HL-60 (cell line): ENCODE results near the gene HPGDS.
"Not testable (repeated sequence)": the region's sequence is repeated elsewhere in the genome, so short reads cannot be mapped to it uniquely, and the experiment has no call there.

Experiments
- GABPA ChIP-seq: IDR thresholded peaks from 2 replicates; pipeline ENCODE4 v1.6.1; 2012; ENCODE audit warnings: low read depth
- POLR2AphosphoS5 ChIP-seq: IDR thresholded peaks from 2 replicates; pipeline ENCODE4 v1.6.1; 2012; ENCODE audit warnings: low read depth
- SPI1 ChIP-seq: IDR thresholded peaks from 2 replicates; pipeline ENCODE4 v1.6.1; 2012; ENCODE audit warnings: low read depth, mild to moderate bottlenecking, borderline replicate concordance
- TF ChIP-seq, protein P1 (sequence below): IDR thresholded peaks from one replicate; pipeline ENCODE4 v1.5.1; 2011; ENCODE audit warnings: low read length, control low read depth, inconsistent platforms; ENCODE audit not compliant: insufficient read depth

DNA sequence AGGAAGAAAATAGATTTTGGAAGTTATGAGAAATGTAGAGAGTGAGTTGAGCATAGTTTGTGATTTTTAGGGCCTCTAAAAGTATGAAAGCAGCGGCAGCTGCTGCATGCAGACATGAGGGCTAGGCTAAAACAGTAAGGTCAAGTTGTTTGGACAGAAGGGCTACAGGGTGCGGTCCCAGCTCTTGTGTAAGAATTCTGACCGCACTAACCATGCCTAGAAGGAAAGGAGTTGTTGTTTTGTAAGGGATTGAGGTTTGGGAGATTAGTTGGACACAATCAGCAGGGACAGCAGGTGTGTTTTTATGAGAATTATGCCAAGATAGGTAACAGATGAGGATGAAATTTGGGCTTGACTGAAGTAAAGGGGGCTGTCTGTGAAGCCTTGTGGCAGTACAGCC lies 42.8 kb upstream of the HPGDS start:
- TF ChIP-seq, protein P1, sequence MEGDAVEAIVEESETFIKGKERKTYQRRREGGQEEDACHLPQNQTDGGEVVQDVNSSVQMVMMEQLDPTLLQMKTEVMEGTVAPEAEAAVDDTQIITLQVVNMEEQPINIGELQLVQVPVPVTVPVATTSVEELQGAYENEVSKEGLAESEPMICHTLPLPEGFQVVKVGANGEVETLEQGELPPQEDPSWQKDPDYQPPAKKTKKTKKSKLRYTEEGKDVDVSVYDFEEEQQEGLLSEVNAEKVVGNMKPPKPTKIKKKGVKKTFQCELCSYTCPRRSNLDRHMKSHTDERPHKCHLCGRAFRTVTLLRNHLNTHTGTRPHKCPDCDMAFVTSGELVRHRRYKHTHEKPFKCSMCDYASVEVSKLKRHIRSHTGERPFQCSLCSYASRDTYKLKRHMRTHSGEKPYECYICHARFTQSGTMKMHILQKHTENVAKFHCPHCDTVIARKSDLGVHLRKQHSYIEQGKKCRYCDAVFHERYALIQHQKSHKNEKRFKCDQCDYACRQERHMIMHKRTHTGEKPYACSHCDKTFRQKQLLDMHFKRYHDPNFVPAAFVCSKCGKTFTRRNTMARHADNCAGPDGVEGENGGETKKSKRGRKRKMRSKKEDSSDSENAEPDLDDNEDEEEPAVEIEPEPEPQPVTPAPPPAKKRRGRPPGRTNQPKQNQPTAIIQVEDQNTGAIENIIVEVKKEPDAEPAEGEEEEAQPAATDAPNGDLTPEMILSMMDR = not testable (repeated sequence)
- not testable (repeated sequence) for TF ChIP-seq POLR2AphosphoS5, GABPA, SPI1
